Skeletal muscle satellite cell (primary cell): Measurements from ENCODE around the gene F2RL1.

Experiments used
- H3K27me3 ChIP-seq: 2 replicates; pipeline ENCODE4 v1.7.0; 2013; ENCODE audit warnings: low read length; ENCODE audit not compliant: control insufficient read depth, insufficient read depth
- H3K36me3 ChIP-seq: 2 replicates; pipeline ENCODE4 v1.7.0; 2013; ENCODE audit warnings: mild to moderate bottlenecking, control low read depth, low read length; ENCODE audit not compliant: insufficient read depth
- H3K4me1 ChIP-seq: 2 replicates; pipeline ENCODE4 v1.7.0; 2013; ENCODE audit warnings: low read length; ENCODE audit not compliant: control insufficient read depth, insufficient read depth
- H3K4me2 ChIP-seq: 2 replicates; pipeline ENCODE4 v1.7.0; 2013; ENCODE audit warnings: mild to moderate bottlenecking, low read length
- H3K4me3 ChIP-seq: 2 replicates; pipeline ENCODE4 v1.7.0; 2013; ENCODE audit warnings: low read length
- H3K9ac ChIP-seq: 2 replicates; pipeline ENCODE4 v1.7.0; 2013; ENCODE audit warnings: mild to moderate bottlenecking, low read depth, low read length, moderate library complexity
- H3K9me3 ChIP-seq: replicated peaks from 2 replicates; pipeline ENCODE4 v1.7.0; 2013; ENCODE audit warnings: mild to moderate bottlenecking, control low read depth, low read length

Gene F2RL1

DNA sequence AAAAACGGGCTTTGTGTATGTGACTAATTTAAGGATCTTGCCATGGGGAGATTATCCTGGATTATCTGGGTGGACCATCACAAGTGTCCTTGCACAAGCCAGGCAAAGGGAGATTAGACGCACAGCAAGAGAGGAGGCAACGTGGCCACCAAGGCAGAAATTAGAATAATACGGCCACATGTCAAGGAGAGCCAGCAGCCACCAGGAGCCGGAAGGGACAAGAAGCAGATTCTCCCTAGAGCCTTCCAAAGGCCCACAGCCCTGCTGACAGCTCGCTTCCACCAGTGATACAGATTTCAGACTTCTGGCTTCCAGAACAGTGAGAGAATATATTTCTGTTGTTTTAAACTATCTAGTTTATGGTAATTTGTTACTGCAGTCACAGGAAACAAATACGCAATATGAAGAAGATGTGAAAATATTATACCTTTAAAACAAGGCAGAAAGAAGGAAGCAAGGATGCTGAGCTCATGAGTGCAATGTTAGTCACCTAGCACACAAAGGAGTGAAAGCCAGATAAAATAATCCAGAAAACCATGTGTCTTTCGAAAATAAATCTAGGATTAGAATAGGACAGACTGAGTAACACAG is 28.7 kb upstream of the F2RL1 start:
- Histone ChIP-seq H3K9me3 (no peaks in the 10 kb centered on the region), H3K4me3 (no peak overlapping the region), H3K4me1 (peaks cover 43% of the 10 kb centered on the region), H3K4me2 (peak overlapping the region; percentile 68), H3K9ac (peak overlapping the region; percentile 75), H3K27me3 (no peaks in the 10 kb centered on the region), H3K36me3 (no peaks in the 10 kb centered on the region)

GRCh38 chr5:76790632-76791290 is 28.1 kb upstream of the F2RL1 start:
- peak overlapping the region; percentile 75 for H3K9ac ChIP-seq
- H3K9me3 ChIP-seq: no peaks in the 10 kb centered on the region
- H3K4me2 ChIP-seq: peak overlapping the region; percentile 68
- peaks cover 38% of the 10 kb centered on the region for H3K4me1 ChIP-seq
- H3K4me3 ChIP-seq: peak overlapping the region; percentile 6
- H3K27me3 ChIP-seq: no peaks in the 10 kb centered on the region
- H3K36me3 ChIP-seq: no peaks in the 10 kb centered on the region

- Histone ChIP-seq H3K36me3 (no peaks in the 10 kb centered on the region), H3K4me2 (peak overlapping the region; percentile 55), H3K9me3 (no peaks in the 10 kb centered on the region)
Observed at GRCh38 chr5:76791461-76791860, 27.4 kb upstream of the F2RL1 start.

DNA sequence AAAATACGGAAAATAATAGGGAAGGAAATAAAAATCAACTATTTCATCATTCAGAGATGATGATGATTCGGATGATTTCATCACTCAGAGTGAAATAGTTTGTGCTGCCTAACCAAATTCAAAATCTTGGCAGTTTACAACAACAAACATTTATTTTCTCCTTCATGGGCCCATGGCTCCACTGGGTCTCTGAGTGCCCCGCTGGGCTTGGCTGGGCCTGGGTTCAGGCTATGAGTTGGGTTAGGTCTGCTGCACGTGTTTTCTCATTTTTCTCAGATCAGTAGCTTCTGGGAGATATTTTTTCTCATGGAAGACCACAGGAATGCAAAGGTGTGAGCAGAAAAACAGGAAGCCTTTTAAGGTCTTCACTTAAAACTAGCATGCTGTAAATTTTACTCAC is 24.0 kb upstream of the F2RL1 start:
- H3K4me1 ChIP-seq: peaks cover 24% of the 10 kb centered on the region
- H3K27me3 ChIP-seq: no peaks in the 10 kb centered on the region
- no peak overlapping the region for H3K4me2 ChIP-seq
- H3K9me3 ChIP-seq: no peaks in the 10 kb centered on the region
- no peak overlapping the region for H3K9ac ChIP-seq
- no peaks in the 10 kb centered on the region for H3K36me3 ChIP-seq
- no peak overlapping the region for H3K4me3 ChIP-seq

More at GRCh38 chr5:76791461-76791860, 27.4 kb upstream of the F2RL1 start:
- H3K9ac ChIP-seq: peak overlapping the region; percentile 72
- peaks cover 38% of the 10 kb centered on the region for H3K4me1 ChIP-seq
- H3K27me3 ChIP-seq: no peaks in the 10 kb centered on the region
- H3K4me3 ChIP-seq: no peak overlapping the region

- Histone ChIP-seq H3K4me2 (no peak overlapping the region), H3K27me3 (no peaks in the 10 kb centered on the region), H3K9ac (no peak overlapping the region), H3K4me3 (no peak overlapping the region), H3K9me3 (no peaks in the 10 kb centered on the region), H3K4me1 (peaks cover 8% of the 10 kb centered on the region), H3K36me3 (no peaks in the 10 kb centered on the region)
Observed at GRCh38 chr5:76799588-76799987, 19.2 kb upstream of the F2RL1 start.

DNA sequence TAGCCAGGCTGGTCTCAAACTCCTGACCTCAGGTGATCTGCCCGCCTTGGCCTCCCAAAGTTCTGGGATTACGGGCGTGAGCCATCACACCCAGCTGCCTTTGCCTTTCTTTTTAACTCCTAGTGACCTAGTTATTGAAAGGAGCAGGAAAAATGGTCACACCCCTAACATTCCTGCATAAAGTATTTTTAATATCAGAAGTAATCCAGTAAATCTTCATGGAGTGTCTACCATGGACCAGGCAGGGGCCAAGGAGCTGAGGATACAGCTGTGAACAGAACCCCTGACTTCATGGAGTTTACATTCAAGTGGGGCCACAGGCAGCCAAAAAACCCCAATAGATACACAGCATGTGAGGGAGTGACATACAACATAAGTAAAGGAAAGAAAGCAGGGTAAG is 18.3 kb upstream of the F2RL1 start:
- no peak overlapping the region for H3K9ac ChIP-seq
- no peaks in the 10 kb centered on the region for H3K27me3 ChIP-seq
- no peaks in the 10 kb centered on the region for H3K9me3 ChIP-seq
- no peaks in the 10 kb centered on the region for H3K36me3 ChIP-seq
- H3K4me2 ChIP-seq: no peak overlapping the region
- no peak overlapping the region for H3K4me3 ChIP-seq
- H3K4me1 ChIP-seq: peaks cover 9% of the 10 kb centered on the region

GRCh38 chr5:76801159-76801802 is 17.5 kb upstream of the F2RL1 start:
- no peak overlapping the region for H3K4me3 ChIP-seq
- H3K36me3 ChIP-seq: no peaks in the 10 kb centered on the region
- H3K27me3 ChIP-seq: no peaks in the 10 kb centered on the region
- H3K4me2 ChIP-seq: no peak overlapping the region
- no peak overlapping the region for H3K9ac ChIP-seq
- no peaks in the 10 kb centered on the region for H3K9me3 ChIP-seq
- peaks cover 14% of the 10 kb centered on the region for H3K4me1 ChIP-seq

DNA sequence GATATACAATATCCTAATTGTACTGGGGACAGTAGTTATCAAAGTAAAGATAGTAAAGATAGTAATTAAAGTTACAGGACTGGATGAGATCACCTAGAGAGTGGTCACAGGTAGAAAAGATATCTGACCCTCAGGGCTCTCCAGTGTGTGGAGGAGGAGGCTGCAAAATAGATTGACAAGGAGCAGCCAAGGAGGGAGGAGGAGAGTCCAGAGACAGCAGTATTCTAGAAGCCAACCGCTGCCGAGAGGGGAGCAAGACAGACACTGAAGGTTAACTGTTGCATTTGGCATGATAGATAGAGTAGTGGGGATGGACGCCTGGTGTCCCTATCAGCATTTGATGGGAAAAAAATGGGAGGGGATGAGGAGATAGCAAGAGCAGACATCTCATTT is 17.0 kb upstream of the F2RL1 start:
- Histone ChIP-seq H3K4me3 (no peak overlapping the region), H3K27me3 (no peaks in the 10 kb centered on the region), H3K9me3 (no peaks in the 10 kb centered on the region), H3K4me2 (no peak overlapping the region), H3K36me3 (no peaks in the 10 kb centered on the region), H3K4me1 (peaks cover 17% of the 10 kb centered on the region), H3K9ac (no peak overlapping the region)

- H3K9ac ChIP-seq: no peak overlapping the region
- H3K4me3 ChIP-seq: no peak overlapping the region
- no peaks in the 10 kb centered on the region for H3K9me3 ChIP-seq
- H3K36me3 ChIP-seq: no peaks in the 10 kb centered on the region
- H3K4me2 ChIP-seq: no peak overlapping the region
- H3K27me3 ChIP-seq: no peaks in the 10 kb centered on the region
- peaks cover 30% of the 10 kb centered on the region for H3K4me1 ChIP-seq
Observed at GRCh38 chr5:76804266-76804665, 14.6 kb upstream of the F2RL1 start.

DNA sequence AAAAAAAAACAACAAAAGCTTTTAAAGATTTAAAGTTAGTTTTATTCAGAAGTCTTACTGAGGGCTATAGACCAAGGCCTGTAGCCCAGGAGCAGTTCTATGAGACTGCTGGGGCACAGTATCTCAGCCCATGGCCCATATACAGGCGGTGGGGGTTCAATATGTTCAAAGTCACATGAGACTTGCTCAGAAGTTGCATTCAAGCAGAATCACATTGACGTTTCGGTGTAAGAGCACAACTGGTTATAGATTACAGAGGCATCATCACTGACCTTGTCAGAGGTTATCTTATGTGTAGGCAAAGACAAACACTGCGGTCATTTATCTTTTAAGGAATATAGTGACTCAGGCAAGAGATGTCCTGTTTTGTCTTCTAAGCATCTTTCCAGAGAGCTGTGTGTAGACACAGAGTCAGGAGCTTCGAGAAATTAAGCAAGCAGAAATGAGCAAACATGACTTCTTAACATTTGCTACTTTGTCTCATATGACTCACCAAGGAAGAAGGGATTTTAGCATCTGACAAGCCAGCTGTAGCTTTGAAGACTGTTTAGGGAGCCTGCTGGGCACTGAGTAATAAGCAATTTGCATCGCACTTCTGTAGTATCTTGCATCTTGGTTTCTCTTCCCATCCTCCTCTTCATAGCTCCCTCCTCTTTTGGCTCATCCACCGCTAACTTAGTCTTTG is 12.9 kb upstream of the F2RL1 start:
- peaks cover 29% of the 10 kb centered on the region for H3K4me1 ChIP-seq
- no peak overlapping the region for H3K4me3 ChIP-seq
- H3K9me3 ChIP-seq: no peaks in the 10 kb centered on the region
- H3K9ac ChIP-seq: no peak overlapping the region
- H3K27me3 ChIP-seq: no peaks in the 10 kb centered on the region
- H3K36me3 ChIP-seq: no peaks in the 10 kb centered on the region
- H3K4me2 ChIP-seq: peak overlapping the region; percentile 41

GRCh38 chr5:76807296-76807695 is 11.5 kb upstream of the F2RL1 start:
- Histone ChIP-seq H3K27me3 (no peaks in the 10 kb centered on the region), H3K4me3 (no peak overlapping the region), H3K4me1 (peaks cover 24% of the 10 kb centered on the region), H3K9ac (no peak overlapping the region), H3K9me3 (no peaks in the 10 kb centered on the region), H3K36me3 (no peaks in the 10 kb centered on the region), H3K4me2 (peak overlapping the region; percentile 7)
